GM08714 (cell line): ENCODE measurements around the gene PAM.

Experiments
- H3K4me3 ChIP-seq: fragments of 200-500 bp; sonication (Bioruptor generic); 2 replicates; pipeline ENCODE4 v1.5.1; 2014; ENCODE audit warnings: mild to moderate bottlenecking, low read length, inconsistent platforms
- ZNF274 ChIP-seq: IDR thresholded peaks from 2 replicates; pipeline ENCODE4 v1.6.1; 2012; ENCODE audit warnings: mild to moderate bottlenecking, low read depth, low read length

PAM gene

DNA sequence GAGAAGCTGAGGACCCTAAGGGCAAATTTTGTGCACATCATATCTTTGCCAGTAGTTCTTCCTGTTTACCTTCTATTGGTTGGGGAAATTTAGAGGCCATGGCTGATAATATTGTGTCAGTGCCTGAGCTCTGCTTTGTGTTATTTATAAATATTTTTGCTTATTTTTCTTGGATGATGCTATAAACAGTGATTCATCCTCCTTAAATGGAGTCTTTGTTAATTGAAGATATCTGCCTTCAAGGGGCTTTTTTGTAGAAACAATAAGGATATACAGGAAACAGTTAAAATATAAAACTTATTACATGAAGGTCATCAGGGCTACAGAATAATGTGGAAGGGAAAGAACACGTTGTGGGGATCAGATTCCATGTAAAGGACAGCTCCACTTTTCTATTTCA lies 78.0 kb downstream of the PAM start:
- TF ChIP-seq ZNF274, result no peak
- no peak overlapping the region for H3K4me3 ChIP-seq

DNA sequence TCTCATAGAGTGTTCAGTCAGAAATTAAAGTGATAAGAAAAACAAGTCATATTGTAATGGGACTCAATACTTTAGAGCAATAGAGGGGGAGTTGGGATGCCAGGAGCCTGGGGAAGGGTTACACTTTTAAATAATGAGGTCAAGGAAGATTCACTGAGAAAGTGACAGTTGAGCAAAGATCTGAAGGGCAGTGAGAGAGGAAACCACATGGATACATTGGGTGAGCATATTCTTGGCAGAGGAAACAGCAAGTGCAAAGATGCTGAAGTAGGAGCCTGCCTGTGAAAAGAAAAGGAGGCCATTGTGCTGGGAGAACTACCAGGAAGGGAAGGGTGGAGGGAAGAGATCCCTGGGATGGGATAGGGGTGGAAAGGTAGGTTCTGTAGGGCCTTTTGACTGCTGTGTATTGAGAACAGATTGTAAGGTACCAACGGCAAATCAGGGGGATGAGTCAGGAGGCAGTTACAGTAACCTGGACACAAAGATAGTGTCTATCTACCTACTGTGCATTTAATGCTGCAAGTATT lies 79.4 kb downstream of the PAM start:
- no peak overlapping the region for H3K4me3 ChIP-seq
- TF ChIP-seq ZNF274, result no peak

- no peak for TF ChIP-seq ZNF274
Observed at GRCh38 chr5:102835717-102836116, 80.6 kb downstream of the PAM start.

GRCh38 chr5:102841021-102841420 lies 85.9 kb downstream of the PAM start:
- TF ChIP-seq ZNF274, result no peak
- no peak overlapping the region for H3K4me3 ChIP-seq

More at GRCh38 chr5:102835717-102836116, 80.6 kb downstream of the PAM start:
- H3K4me3 ChIP-seq, result no peak overlapping the region

- no peak overlapping the region for H3K4me3 ChIP-seq
- no peak for TF ChIP-seq ZNF274
Observed at GRCh38 chr5:102843997-102844396, 88.9 kb downstream of the PAM start.

GRCh38 chr5:102845041-102845440 lies 89.9 kb downstream of the PAM start:
- TF ChIP-seq ZNF274, result no peak
- no peak overlapping the region for H3K4me3 ChIP-seq

GRCh38 chr5:102850503-102850902 lies 95.4 kb downstream of the PAM start:
- TF ChIP-seq ZNF274, result no peak
- no peak overlapping the region for H3K4me3 ChIP-seq

DNA sequence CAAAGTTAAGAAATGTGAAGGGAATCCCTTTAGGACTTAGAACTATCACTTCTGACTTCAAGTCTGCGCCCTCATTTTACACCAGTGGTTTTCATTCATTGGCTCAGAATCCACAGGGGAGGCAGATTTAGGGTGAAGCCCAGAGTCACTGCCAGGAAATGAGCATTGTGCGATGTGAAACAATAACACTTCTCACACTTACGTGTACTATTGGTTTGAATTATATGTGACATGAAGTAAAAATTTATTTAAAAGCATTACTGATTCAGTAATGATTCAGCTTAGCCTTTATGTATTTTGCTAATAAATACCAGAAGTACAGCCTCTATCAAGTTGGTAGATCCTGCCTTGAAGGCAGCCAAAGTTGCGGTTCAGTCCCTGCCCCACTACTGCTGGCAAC lies 98.6 kb downstream of the PAM start:
- H3K4me3 ChIP-seq, result no peak overlapping the region
- TF ChIP-seq ZNF274, result no peak

DNA sequence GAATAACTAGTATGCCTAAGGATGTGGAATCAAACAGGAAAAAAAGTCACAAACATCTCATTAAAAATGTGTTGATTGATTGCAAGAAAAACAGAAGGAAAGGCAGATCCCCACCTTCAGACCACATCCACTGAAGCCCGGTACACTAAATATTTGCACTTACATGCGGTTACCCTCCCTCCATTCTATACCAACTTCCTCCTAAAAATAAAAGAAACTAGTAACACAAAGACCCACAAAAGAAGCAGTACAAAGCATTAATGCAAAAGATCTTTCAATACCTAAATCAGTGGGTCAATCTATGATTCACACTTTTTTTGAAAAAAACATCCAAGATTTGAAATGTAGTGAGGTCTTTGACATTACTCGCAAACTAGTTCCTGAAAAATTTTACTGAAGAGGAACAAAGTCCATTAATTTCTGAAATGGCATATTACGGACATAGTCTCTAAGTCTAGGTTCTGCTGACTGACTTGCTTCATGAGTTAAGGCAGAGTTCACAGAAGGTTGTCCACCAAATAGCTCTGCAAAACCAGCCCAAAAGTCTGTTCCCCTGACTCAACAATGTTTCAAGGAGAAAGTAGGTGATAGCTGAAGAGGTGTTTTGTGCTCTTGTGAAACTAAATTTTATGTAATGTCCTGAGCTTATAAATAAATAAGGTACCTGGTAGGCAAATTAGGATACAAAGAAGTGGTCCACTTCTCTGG lies 100.7 kb downstream of the PAM start:
- TF ChIP-seq ZNF274, result no peak
- no peak overlapping the region for H3K4me3 ChIP-seq

GRCh38 chr5:102856389-102856777 lies 101.3 kb downstream of the PAM start:
- TF ChIP-seq ZNF274, result no peak
- no peak overlapping the region for H3K4me3 ChIP-seq

DNA sequence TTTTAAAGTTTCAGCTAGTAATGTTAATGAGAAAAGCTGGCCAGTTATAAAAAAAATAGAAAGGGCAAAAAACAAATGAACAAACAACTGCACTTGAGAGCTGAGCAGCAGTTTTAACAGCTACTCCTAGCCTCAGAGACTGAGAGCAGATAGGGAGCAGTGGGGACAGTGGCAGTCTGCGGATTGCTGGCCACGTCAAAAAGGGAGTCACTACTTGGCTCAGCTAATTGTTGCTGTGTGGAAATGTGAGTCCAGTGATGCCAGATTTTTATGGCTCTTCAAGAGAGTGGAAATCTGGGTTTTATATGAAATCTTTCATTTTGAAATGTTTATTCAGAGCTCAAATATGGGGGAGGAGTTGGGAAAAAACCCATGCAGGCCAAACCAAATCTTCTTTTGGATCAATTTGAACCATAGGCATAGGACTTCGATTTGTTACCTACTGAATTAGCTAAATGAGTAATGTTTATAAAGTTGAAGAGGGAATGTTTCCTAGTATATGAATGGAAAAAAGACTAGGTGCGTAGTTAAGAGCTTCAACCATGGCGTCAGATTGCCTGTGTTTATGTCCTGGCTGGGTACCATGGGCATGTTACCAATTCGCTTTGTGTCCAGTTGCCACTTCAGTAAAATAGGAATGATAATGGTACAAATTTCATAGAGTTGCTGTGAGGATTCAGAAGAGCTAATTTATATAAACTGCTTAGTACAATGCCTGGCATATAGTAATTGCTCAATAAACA lies 102.1 kb downstream of the PAM start:
- H3K4me3 ChIP-seq, result no peak overlapping the region
- TF ChIP-seq ZNF274, result no peak

- TF ChIP-seq ZNF274, result no peak
- H3K4me3 ChIP-seq, result no peak overlapping the region
Observed at GRCh38 chr5:102858221-102858620, 103.1 kb downstream of the PAM start.

DNA sequence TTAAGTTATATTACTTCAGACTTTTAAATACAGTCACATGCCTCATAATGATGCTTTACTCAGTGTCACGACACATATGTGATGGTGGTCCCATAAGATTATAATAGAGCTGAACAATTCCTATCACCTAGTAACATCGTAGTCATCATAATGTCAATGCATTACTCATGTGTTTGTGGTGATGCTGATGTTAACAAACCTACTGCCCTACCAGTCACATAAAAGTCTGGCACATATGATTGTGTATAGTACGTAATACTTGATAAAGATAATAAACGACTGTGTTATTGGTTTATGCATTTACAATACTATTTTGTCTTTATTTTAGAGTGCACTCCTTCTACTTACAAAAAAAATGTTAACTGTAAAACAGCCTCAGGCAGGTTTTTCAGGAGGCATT lies 103.7 kb downstream of the PAM start:
- TF ChIP-seq ZNF274, result no peak
- no peak overlapping the region for H3K4me3 ChIP-seq

GRCh38 chr5:102860035-102860434 lies 104.9 kb downstream of the PAM start:
- no peak for TF ChIP-seq ZNF274
- H3K4me3 ChIP-seq, result no peak overlapping the region

DNA sequence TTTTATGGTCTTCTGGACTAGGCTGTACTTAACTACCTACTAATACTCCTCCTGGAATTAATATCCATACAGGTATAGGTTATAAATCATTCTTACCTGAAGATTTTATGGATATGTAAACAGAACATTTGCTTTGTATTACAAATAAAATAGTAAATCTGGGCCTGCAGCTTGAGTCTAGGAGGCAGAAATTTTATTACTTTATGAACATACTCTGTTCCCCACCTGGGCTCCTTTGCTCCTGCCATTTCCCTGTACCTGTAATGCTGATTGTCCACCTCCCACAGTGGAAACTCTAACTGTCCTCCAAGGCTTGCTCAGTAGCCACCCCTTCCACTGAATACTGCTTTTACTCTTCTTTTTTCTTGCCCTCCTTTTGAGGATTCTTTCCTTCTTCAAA lies 108.0 kb downstream of the PAM start:
- no peak for TF ChIP-seq ZNF274
- no peak overlapping the region for H3K4me3 ChIP-seq
